ENCODE data around the gene MMEL1.

The MMEL1 gene

GRCh38 chr1:2567083-2567679 lies 65.6 kb downstream of the MMEL1 start:
- no peak overlapping the region for H3K4me3 ChIP-seq (replicated peaks in 1 of 2; ENCODE audit: low read depth in 2 of 2, low read length in 2 of 2)
- no peak for DNase-seq (ENCODE audit: low read depth in 2 of 2)
- TF ChIP-seq, protein P1, sequence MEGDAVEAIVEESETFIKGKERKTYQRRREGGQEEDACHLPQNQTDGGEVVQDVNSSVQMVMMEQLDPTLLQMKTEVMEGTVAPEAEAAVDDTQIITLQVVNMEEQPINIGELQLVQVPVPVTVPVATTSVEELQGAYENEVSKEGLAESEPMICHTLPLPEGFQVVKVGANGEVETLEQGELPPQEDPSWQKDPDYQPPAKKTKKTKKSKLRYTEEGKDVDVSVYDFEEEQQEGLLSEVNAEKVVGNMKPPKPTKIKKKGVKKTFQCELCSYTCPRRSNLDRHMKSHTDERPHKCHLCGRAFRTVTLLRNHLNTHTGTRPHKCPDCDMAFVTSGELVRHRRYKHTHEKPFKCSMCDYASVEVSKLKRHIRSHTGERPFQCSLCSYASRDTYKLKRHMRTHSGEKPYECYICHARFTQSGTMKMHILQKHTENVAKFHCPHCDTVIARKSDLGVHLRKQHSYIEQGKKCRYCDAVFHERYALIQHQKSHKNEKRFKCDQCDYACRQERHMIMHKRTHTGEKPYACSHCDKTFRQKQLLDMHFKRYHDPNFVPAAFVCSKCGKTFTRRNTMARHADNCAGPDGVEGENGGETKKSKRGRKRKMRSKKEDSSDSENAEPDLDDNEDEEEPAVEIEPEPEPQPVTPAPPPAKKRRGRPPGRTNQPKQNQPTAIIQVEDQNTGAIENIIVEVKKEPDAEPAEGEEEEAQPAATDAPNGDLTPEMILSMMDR (IDR thresholded peaks at IDR 0.05; ENCODE audit: low read depth, low read length): no peak

DNA sequence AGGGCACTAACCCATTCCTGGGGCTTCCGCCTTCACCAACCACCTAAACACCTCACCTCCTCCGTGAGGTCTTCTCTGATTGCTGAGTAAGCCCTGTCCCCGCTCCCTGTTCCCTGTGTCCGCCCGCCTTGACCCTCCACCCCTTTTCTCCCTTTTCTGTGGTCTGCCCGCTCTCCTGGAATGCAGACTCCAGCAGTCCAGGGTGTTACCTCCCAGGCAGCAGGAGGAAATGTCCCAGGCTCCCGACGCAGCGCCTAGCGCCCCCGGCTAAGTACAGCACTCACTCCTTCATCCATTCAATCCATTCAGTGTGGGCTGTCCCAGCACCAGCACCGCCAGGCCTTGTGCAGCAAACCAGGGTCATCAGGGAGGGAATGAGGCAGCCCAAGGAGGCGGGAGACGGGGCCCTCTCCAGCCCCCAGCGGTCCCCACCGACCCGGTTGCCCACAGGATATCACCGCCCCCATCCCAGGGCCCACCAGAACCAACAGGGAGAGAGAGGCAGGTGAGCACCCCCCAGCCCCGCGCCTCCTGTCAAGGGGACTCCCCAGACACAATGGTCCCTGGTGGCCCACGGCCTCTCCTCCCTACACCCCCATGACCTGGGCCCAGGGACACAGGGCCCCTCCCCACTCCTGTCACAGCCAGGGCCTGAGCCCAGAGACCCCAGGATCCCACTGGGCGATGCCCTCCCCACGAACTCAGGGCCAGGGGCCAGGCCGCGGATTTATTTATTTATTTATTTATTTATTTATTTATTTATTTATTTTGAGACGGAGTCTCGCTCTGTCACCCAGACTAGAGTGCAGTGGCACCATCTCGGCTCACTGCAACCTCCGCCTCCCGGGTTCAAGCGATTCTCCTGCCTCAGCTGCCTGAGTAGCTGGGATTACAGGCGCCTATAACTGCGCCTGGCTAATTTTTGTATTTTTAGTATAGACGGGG lies 66.4 kb downstream of the MMEL1 start:
- TF ChIP-seq, protein P1 (IDR thresholded peaks at IDR 0.05; ENCODE audit: low read depth, low read length): no peak
- H3K4me3 ChIP-seq (replicated peaks in 1 of 2; ENCODE audit: low read depth in 2 of 2, low read length in 2 of 2): no peak overlapping the region
- DNase-seq (ENCODE audit: low read depth in 2 of 2): no peak

DNA sequence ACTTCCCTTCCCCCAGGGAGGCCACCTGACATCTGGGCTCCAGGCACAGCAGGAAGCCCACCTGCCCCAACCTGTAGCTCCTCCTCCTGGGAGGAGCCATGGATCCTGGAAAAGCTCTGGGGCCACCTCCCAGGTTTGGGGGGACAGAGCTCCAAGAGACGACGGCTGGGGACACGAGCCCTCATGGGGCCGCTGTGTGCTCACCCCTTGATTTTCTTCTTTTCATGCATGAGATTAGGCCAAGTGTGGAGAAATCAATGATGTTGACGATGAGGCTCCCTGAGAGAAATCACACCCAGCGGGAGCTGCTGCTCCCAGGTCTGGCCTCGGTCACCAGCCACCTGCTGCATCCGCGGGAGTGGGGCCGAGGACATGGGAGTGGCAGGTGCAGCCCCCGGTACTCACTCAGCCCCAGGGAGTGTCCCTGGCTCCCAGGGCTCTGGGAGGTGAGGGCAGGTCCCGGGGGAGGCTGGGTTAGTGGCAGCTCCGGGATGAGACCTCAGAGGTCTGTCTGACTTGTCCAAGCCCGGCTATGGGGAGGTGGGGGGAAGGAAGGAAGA lies 67.9 kb downstream of the MMEL1 start:
- H3K4me3 ChIP-seq (replicated peaks in 1 of 2; ENCODE audit: low read depth in 2 of 2, low read length in 2 of 2): no peak overlapping the region
- TF ChIP-seq, protein P1 (IDR thresholded peaks at IDR 0.05; ENCODE audit: low read depth, low read length): no peak
- DNase-seq (ENCODE audit: low read depth in 2 of 2): no peak

GRCh38 chr1:2564006-2564814 lies 68.6 kb downstream of the MMEL1 start:
- no peak overlapping the region for H3K4me3 ChIP-seq (replicated peaks in 1 of 2; ENCODE audit: low read depth in 2 of 2, low read length in 2 of 2)
- DNase-seq (ENCODE audit: low read depth in 2 of 2): no peak
- TF ChIP-seq, protein P1 (IDR thresholded peaks at IDR 0.05; ENCODE audit: low read depth, low read length): no peak

DNA sequence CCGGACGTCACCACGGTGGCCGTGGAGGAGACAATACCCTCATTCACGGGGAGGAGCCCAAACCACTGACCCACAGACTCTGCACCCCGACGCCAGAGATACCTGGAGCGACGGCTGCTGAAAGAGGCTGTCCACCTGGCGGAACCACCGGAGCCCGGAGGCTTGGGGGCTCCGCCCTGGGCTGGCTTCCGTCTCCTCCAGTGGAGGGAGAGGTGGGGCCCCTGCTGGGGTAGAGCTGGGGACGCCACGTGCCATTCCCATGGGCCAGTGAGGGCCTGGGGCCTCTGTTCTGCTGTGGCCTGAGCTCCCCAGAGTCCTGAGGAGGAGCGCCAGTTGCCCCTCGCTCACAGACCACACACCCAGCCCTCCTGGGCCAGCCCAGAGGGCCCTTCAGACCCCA lies 69.6 kb downstream of the MMEL1 start:
- no peak overlapping the region for H3K4me3 ChIP-seq (replicated peaks in 1 of 2; ENCODE audit: low read depth in 2 of 2, low read length in 2 of 2)
- TF ChIP-seq, protein P1 (IDR thresholded peaks at IDR 0.05; ENCODE audit: low read depth, low read length): no peak
- DNase-seq (ENCODE audit: low read depth in 2 of 2): no peak
